H1 (cell line): ENCODE data around the gene DDIAS. TPM values are rescaled to one million over a fixed set of nuclear protein-coding genes. Genes with fewer than 3 reads are reported as not detected.
"Not testable (repeated sequence)": the region's sequence is repeated elsewhere in the genome, so short reads cannot be mapped to it uniquely, and the experiment has no call there.

Experiments
- CTCF ChIA-PET: fragments of 300-600 bp; sonication (Branson Sonifier 250); formaldehyde crosslinking; loops from one replicate; lab custom pipeline; 2021; ENCODE audit not compliant: partially characterized antibody; lab: Charles Lee
- POLR2A ChIA-PET: fragments of 300-600 bp; sonication (Branson Sonifier 250); formaldehyde crosslinking; loops from one replicate; lab custom pipeline; 2021; ENCODE audit warnings: inconsistent platforms; ENCODE audit not compliant: partially characterized antibody; lab: Charles Lee
- DNase-seq, 2 experiments: peaks; one replicate each; pipeline versions ENCODE4 v3.0.0 to v3.0.0-alpha.2; 2010 to 2022; ENCODE audit warnings: low spot score in 2 of 2, low read depth in 1 of 2, mixed read lengths in 1 of 2
- FAIRE-seq: peaks from 2 replicates; lab custom pipeline; 2011; peaks lifted over from hg19 to GRCh38; lab: Jason Lieb, UNC
- H2AFZ ChIP-seq: 2 replicates; pipeline ENCODE4 v1.8.1; 2012; ENCODE audit warnings: low read length, inconsistent platforms
- H2AK5ac ChIP-seq: 2 replicates; pipeline ENCODE4 v1.6.1; 2013; ENCODE audit warnings: low read depth, low read length
- H2BK120ac ChIP-seq: replicated peaks from 2 replicates; pipeline ENCODE3; 2013; ENCODE audit warnings: low read depth, low read length, inconsistent platforms
- H2BK12ac ChIP-seq: 2 replicates; pipeline ENCODE4 v1.6.1; 2013; ENCODE audit warnings: low read depth, low read length
- H2BK15ac ChIP-seq: 2 replicates; pipeline ENCODE4 v1.6.1; 2013; ENCODE audit warnings: low read length
- H2BK20ac ChIP-seq: 2 replicates; pipeline ENCODE4 v1.6.1; 2013; ENCODE audit warnings: low read length
- H2BK5ac ChIP-seq: 2 replicates; pipeline ENCODE4 v1.6.1; 2013; ENCODE audit warnings: low read depth, low read length
- H3K14ac ChIP-seq: 2 replicates; pipeline ENCODE4 v1.6.1; 2013; ENCODE audit warnings: inconsistent platforms; ENCODE audit not compliant: insufficient read length
- H3K18ac ChIP-seq: 2 replicates; pipeline ENCODE4 v1.6.1; 2013; ENCODE audit warnings: low read length; ENCODE audit errors: extremely low read depth
- H3K23ac ChIP-seq: 2 replicates; pipeline ENCODE4 v1.6.1; 2013; ENCODE audit warnings: inconsistent platforms; ENCODE audit not compliant: insufficient read length
- H3K23me2 ChIP-seq: 2 replicates; pipeline ENCODE4 v1.6.1; 2013; ENCODE audit warnings: low read depth, low read length
- H3K27ac ChIP-seq: 2 replicates; pipeline ENCODE4 v1.6.1; 2011; ENCODE audit warnings: low read depth, low read length, inconsistent platforms
- H3K27me3 ChIP-seq, 4 experiments: replicated peaks in 1 of 4; 1 replicate in 1 of 4; 2 replicates in 3 of 4; pipeline versions ENCODE4 v1.6.1 to v1.8.1; 2011 to 2013; ENCODE audit warnings: low read length in 3 of 4, mild to moderate bottlenecking in 3 of 4, inconsistent platforms in 2 of 4, mixed read lengths in 2 of 4, moderate library complexity in 1 of 4; ENCODE audit not compliant: control insufficient read depth in 3 of 4, insufficient read depth in 3 of 4; ENCODE audit errors: extremely low read depth in 1 of 4
- H3K36me3 ChIP-seq, 4 experiments: 2 replicates each; pipeline versions ENCODE4 v1.6.1 to v1.8.1; 2011 to 2013; ENCODE audit warnings: mild to moderate bottlenecking in 4 of 4, low read length in 3 of 4, moderate library complexity in 2 of 4, control low read depth in 1 of 4, inconsistent platforms in 1 of 4; ENCODE audit not compliant: insufficient read depth in 4 of 4, control insufficient read depth in 2 of 4
- H3K4ac ChIP-seq: replicated peaks from 2 replicates; pipeline ENCODE3; 2013; ENCODE audit warnings: low read length, low read depth, mixed read lengths, inconsistent platforms; ENCODE audit not compliant: insufficient read length
- H3K4me1 ChIP-seq, 4 experiments: replicated peaks in 1 of 4; 1 replicate in 1 of 4; 2 replicates in 3 of 4; pipeline versions ENCODE4 v1.6.1 to v1.8.1; 2011 to 2013; ENCODE audit warnings: low read length in 3 of 4, inconsistent platforms in 2 of 4, mixed read lengths in 1 of 4; ENCODE audit not compliant: insufficient read depth in 4 of 4, control insufficient read depth in 3 of 4
- H3K4me2 ChIP-seq, 2 experiments: 2 replicates each; pipeline versions ENCODE4 v1.6.1 to v1.8.1; 2011 to 2013; ENCODE audit warnings: low read depth in 2 of 2, low read length in 2 of 2, control low read depth in 1 of 2, inconsistent platforms in 1 of 2, mild to moderate bottlenecking in 1 of 2; ENCODE audit not compliant: insufficient read depth in 1 of 2
- H3K4me3 ChIP-seq, 4 experiments: fragments of 200-600, 300-600 bp in 1 of 4; sonication (generic), shearing (Covaris generic), sonication (Bioruptor Twin) in 1 of 4; 2 replicates each; pipeline versions ENCODE4 v1.5.1 to v1.8.1; 2011 to 2016; ENCODE audit warnings: low read length in 4 of 4, low read depth in 3 of 4, control low read depth in 2 of 4, inconsistent platforms in 2 of 4, mild to moderate bottlenecking in 2 of 4, mixed read lengths in 1 of 4, moderate library complexity in 1 of 4; ENCODE audit not compliant: insufficient read depth in 2 of 4; ENCODE audit errors: extremely low read depth in 1 of 4
- H3K56ac ChIP-seq: replicated peaks from 2 replicates; pipeline ENCODE3; 2013; ENCODE audit warnings: low read depth, mild to moderate bottlenecking, mixed read lengths, low read length, inconsistent platforms; ENCODE audit not compliant: insufficient read length
- H3K79me1 ChIP-seq: 2 replicates; pipeline ENCODE4 v1.6.1; 2013; ENCODE audit warnings: low read depth, low read length, control low read depth
- H3K79me2 ChIP-seq, 2 experiments: 2 replicates each; pipeline versions ENCODE4 v1.6.1 to v1.8.1; 2012 to 2013; ENCODE audit warnings: low read length in 2 of 2, mild to moderate bottlenecking in 2 of 2, inconsistent platforms in 1 of 2; ENCODE audit not compliant: insufficient read depth in 2 of 2, control insufficient read depth in 1 of 2
- H3K9ac ChIP-seq, 4 experiments: replicated peaks in 1 of 4; 1 replicate in 1 of 4; 2 replicates in 3 of 4; pipeline versions ENCODE4 v1.6.1 to v1.8.1; 2011 to 2013; ENCODE audit warnings: low read depth in 3 of 4, low read length in 3 of 4, control low read depth in 2 of 4, mild to moderate bottlenecking in 2 of 4, moderate library complexity in 2 of 4, inconsistent platforms in 1 of 4; ENCODE audit errors: extremely low read depth in 1 of 4
- H3K9me3 ChIP-seq, 2 experiments: 2 replicates each; pipeline versions ENCODE4 v1.6.1 to v1.8.1; 2012 to 2013; ENCODE audit warnings: mild to moderate bottlenecking in 2 of 2, moderate library complexity in 2 of 2, control low read depth in 1 of 2, inconsistent platforms in 1 of 2, low read depth in 1 of 2, low read length in 1 of 2, mixed read lengths in 1 of 2; ENCODE audit not compliant: insufficient read depth in 2 of 2
- H4K20me1 ChIP-seq, 2 experiments: replicated peaks in 1 of 2; 2 replicates each; pipeline versions ENCODE3 to v1.8.1; 2011 to 2013; ENCODE audit warnings: inconsistent platforms in 2 of 2, low read length in 2 of 2, mild to moderate bottlenecking in 1 of 2; ENCODE audit not compliant: insufficient read depth in 2 of 2, control insufficient read depth in 1 of 2
- H4K5ac ChIP-seq: 2 replicates; pipeline ENCODE4 v1.6.1; 2013; ENCODE audit warnings: low read length, low read depth, mixed read lengths, inconsistent platforms; ENCODE audit not compliant: insufficient read length
- H4K8ac ChIP-seq: 2 replicates; pipeline ENCODE4 v1.8.0; 2013; ENCODE audit warnings: mild to moderate bottlenecking, moderate library complexity, low read length, inconsistent platforms; ENCODE audit not compliant: insufficient read depth; ENCODE audit errors: extremely low read depth
- H4K91ac ChIP-seq: replicated peaks from 2 replicates; pipeline ENCODE3; 2013; ENCODE audit warnings: low read length, mixed read lengths, inconsistent platforms; ENCODE audit not compliant: insufficient read length
- GTF2F1 ChIP-seq: IDR thresholded peaks from 2 replicates; pipeline ENCODE4 v1.6.1; 2012; ENCODE audit warnings: low read depth, low read length, improper control_type of control experiment, borderline replicate concordance
- WGBS, 2 experiments: shearing (Covaris generic) in 1 of 2; methylation state at CpG; one replicate each; pipeline versions ENCODE4 v1.1.6 to v1.1.7; 2013 to 2015; ENCODE audit warnings: low lambda C conversion rate in 2 of 2, mixed read lengths in 2 of 2, inconsistent platforms in 1 of 2, low coverage in 1 of 2, missing lambda C conversion rate in 1 of 2; ENCODE audit not compliant: insufficient replicate concordance in 2 of 2, insufficient coverage in 1 of 2, insufficient read length in 1 of 2; ENCODE audit errors: extremely low coverage in 1 of 2, missing lambda C conversion rate in 1 of 2; 5-methylcytosine and 5-hydroxymethylcytosine counted together
- polyA plus RNA-seq, 7 experiments: library from polyadenylated mRNA; depleted of rRNA in 3 of 7; stranded (reverse) in 5 of 7; unstranded in 2 of 7; fragments of >200 nt in 5 of 7; fragments of 200-250 nt in 2 of 7; gene quantifications; 1 replicate in 5 of 7; 2 replicates in 1 of 7; 4 replicates in 1 of 7; pipeline versions ENCODE4 v1.2.1 to v1.2.3, GENCODE V29; 2011 to 2013; ENCODE audit warnings: missing spikeins in 2 of 7, mixed read lengths in 2 of 7
- total RNA-seq: library from RNA; stranded (reverse); fragmentation: NEBNext Ultra II Directional; extraction: Animal tissue kit (Norgen Biotek cat#: 25700); gene quantifications from 2 replicates; pipeline ENCODE4 v1.2.1, GENCODE V29; 2021
- TF ChIP-seq, protein P1 (sequence below): IDR thresholded peaks from 2 replicates; pipeline ENCODE4 v1.6.1; 2012; ENCODE audit warnings: low read length, inconsistent platforms
- TF ChIP-seq, protein P2 (sequence below): IDR thresholded peaks from 2 replicates; pipeline ENCODE4 v1.6.1; 2012; ENCODE audit warnings: inconsistent platforms

Gene DDIAS
- total and polyA plus RNA-seq, 2 of the 8 experiments (the other 6 are each of a cell fraction or from before 2014, with no cell fraction given), result 11.6 to 25.7 TPM

DNA sequence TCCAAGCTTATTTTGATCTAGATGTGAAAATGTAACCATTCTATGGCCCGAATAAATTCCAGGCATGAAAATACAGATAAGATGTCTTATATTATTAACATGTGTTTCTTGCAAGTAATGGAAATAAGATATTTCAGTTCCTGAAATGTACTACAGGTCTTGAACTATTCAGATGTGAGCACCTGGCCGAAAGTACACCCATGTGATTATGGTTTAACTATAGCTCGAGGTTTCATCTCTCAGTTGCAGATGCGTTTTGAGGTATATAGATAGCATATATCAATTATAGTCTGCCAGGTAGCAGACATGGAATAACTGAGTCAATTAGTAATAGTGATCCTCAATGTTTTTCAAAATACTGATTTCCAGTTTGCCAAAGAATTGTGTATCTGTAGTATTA lies 68.3 kb downstream of the DDIAS start (continued):
- TF ChIP-seq, protein P1, sequence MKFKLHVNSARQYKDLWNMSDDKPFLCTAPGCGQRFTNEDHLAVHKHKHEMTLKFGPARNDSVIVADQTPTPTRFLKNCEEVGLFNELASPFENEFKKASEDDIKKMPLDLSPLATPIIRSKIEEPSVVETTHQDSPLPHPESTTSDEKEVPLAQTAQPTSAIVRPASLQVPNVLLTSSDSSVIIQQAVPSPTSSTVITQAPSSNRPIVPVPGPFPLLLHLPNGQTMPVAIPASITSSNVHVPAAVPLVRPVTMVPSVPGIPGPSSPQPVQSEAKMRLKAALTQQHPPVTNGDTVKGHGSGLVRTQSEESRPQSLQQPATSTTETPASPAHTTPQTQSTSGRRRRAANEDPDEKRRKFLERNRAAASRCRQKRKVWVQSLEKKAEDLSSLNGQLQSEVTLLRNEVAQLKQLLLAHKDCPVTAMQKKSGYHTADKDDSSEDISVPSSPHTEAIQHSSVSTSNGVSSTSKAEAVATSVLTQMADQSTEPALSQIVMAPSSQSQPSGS, result no peak
- TF ChIP-seq, protein P2, sequence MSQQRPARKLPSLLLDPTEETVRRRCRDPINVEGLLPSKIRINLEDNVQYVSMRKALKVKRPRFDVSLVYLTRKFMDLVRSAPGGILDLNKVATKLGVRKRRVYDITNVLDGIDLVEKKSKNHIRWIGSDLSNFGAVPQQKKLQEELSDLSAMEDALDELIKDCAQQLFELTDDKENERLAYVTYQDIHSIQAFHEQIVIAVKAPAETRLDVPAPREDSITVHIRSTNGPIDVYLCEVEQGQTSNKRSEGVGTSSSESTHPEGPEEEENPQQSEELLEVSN, result no peak
- no peak for TF ChIP-seq GTF2F1

DNA sequence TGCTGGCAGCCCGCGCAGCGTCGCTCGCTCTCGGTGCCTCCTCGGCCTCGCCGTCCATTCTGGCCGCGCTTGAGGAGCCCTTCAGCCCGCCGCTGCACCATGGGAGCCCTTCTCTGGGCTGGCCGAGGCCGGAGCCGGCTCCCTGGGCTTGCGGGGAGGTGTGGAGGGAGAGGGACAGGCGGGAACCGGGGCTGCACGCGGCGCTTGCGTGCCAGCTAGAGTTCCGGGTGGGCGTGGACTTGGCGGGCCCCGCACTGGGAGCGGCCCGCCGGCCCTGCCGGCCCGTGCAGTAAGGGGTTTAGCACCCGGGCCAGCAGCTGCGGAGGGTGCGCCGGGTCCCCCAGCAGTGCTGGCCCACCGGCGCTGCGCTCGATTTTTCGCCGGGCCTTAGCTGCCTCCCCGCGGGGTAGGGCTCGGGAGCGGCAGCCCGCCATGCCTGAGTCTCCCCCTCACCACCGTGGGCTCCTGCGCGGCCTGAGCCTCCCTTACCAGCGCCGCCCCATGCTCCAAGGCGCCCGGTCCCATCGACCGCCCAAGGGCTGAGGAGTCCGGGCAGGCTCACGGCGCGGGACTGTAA lies 69.1 kb downstream of the DDIAS start:
- H4K91ac ChIP-seq, H2BK12ac ChIP-seq, H3K27me3 ChIP-seq, H3K4me2 ChIP-seq, H2BK120ac ChIP-seq, POLR2A ChIA-PET, H3K18ac ChIP-seq, H4K8ac ChIP-seq, FAIRE-seq, H3K4ac ChIP-seq, H4K5ac ChIP-seq, H3K79me2 ChIP-seq, H2BK20ac ChIP-seq, H3K23me2 ChIP-seq, H3K9me3 ChIP-seq, H4K20me1 ChIP-seq, H3K23ac ChIP-seq, H2AK5ac ChIP-seq, DNase-seq, H3K56ac ChIP-seq, H2AFZ ChIP-seq, H3K14ac ChIP-seq, H2BK15ac ChIP-seq, H3K36me3 ChIP-seq, H2BK5ac ChIP-seq, H3K4me1 ChIP-seq, H3K79me1 ChIP-seq, H3K27ac ChIP-seq, H3K9ac ChIP-seq: not testable (repeated sequence)
- WGBS, 2 experiments, result 93% methylated on average over 52 of the region's 60 CpGs; no CpG with 5 or more reads in 1 of the 2 experiments
- CTCF ChIA-PET, result interaction anchor here (0.6 to 1.3 kb wide), 4 partner anchors 9 to 209 kb away, joined by 3 to 5 read pairs (median 3); no protein-coding TSS in a partner anchor
- peak overlapping the region in 1 of 4 experiments; percentile 9; a peak in 1 of 8 replicates for H3K4me3 ChIP-seq
